CD4-positive, alpha-beta T cell (primary cell): ENCODE data around the gene TRIM44. TPM values are rescaled to one million over a fixed set of nuclear protein-coding genes. Genes with fewer than 3 reads are reported as not detected.
A peak's percentile ranks its signal among the peaks of the same experiment; 100 is the strongest.

Experiments
- ATAC-seq: fragments of 200-7000 bp; cut with Tn5 transposase; one replicate; pipeline ENCODE4 v1.10.0; 2022; ENCODE audit warnings: mild to moderate bottlenecking; ENCODE audit not compliant: poor library complexity
- CTCF ChIA-PET: fragments of 350-600 bp; sonication (Branson Sonifier 250); formaldehyde crosslinking; loops from one replicate; lab custom pipeline; 2021; ENCODE audit warnings: antibody characterized with exemption, inconsistent platforms; lab: Charles Lee
- POLR2A ChIA-PET: fragments of 350-600 bp; sonication (Branson Sonifier 250); formaldehyde crosslinking; loops from one replicate; lab custom pipeline; 2021; ENCODE audit warnings: antibody characterized with exemption, inconsistent platforms; lab: Charles Lee
- DNase-seq, 14 experiments: peaks; one replicate each; pipeline ENCODE4 v3.0.0-alpha.2; 2013 to 2020; ENCODE audit warnings: mixed read lengths in 2 of 14
- H3K27ac ChIP-seq, 2 donors: one replicate each; pipeline versions ENCODE4 v1.5.1 to v1.7.0; 2013; ENCODE audit warnings: low read length in 2 of 2, low read depth in 1 of 2, mild to moderate bottlenecking in 1 of 2
- H3K27me3 ChIP-seq, 2 experiments: 1 replicate in 1 of 2; 2 replicates in 1 of 2; pipeline versions ENCODE4 v1.6.1 to v1.7.0; 2013; ENCODE audit warnings: low read length in 2 of 2, control low read depth in 1 of 2, mild to moderate bottlenecking in 1 of 2, moderate library complexity in 1 of 2; ENCODE audit not compliant: insufficient read depth in 2 of 2, control insufficient read depth in 1 of 2
- H3K36me3 ChIP-seq: one replicate; pipeline ENCODE4 v1.6.1; 2013; ENCODE audit warnings: low read length, control low read depth; ENCODE audit not compliant: insufficient read depth
- H3K4me1 ChIP-seq: one replicate; pipeline ENCODE4 v1.6.1; 2013; ENCODE audit warnings: low read length, control low read depth; ENCODE audit not compliant: insufficient read depth
- H3K4me3 ChIP-seq: one replicate; pipeline ENCODE4 v1.5.1; 2013; ENCODE audit warnings: mild to moderate bottlenecking, low read length, moderate library complexity
- H3K9me3 ChIP-seq, 2 experiments: 1 replicate in 1 of 2; 2 replicates in 1 of 2; pipeline versions ENCODE4 v1.6.1 to v1.7.0; 2013; ENCODE audit warnings: low read length in 2 of 2, mild to moderate bottlenecking in 2 of 2, control low read depth in 1 of 2, moderate library complexity in 1 of 2; ENCODE audit not compliant: control insufficient read depth in 1 of 2, insufficient read depth in 1 of 2
- H3K27ac Mint-ChIP-seq: one replicate; pipeline ENCODE4 v1.8.0; 2020; ENCODE audit warnings: mixed read lengths
- H3K27me3 Mint-ChIP-seq: one replicate; pipeline ENCODE4 v1.8.0; 2021; ENCODE audit warnings: mixed read lengths
- H3K36me3 Mint-ChIP-seq: one replicate; pipeline ENCODE4 v1.8.0; 2021; ENCODE audit warnings: low read depth, mixed read lengths
- H3K4me1 Mint-ChIP-seq: one replicate; pipeline ENCODE4 v1.8.0; 2021; ENCODE audit warnings: low read depth, mixed read lengths
- H3K4me3 Mint-ChIP-seq: one replicate; pipeline ENCODE4 v1.8.0; 2020; ENCODE audit warnings: mild to moderate bottlenecking, mixed read lengths
- H3K9me3 Mint-ChIP-seq: one replicate; pipeline ENCODE4 v1.8.0; 2020; ENCODE audit warnings: mixed read lengths
- intact Hi-C, 2 experiments: fragments of 100-400 bp; cut with DNase I in 1 of 2; cut with micrococcal nuclease in 1 of 2; formaldehyde crosslinking; loops; one replicate each; pipeline versions ENCODE4 v1.15.1 to v1.9.0; 2023 to 2025; cut with DNase I, micrococcal nuclease
- total RNA-seq, 174 experiments: library from RNA in 2 of 174; stranded (reverse) in 2 of 174; gene quantifications; one replicate each; pipeline ENCODE4 v1.2.3 and lab custom pipeline; 2021 to 2026
- TF ChIP-seq, protein P1 (sequence below): fragments of 200-600 bp; IDR thresholded peaks from one replicate; pipeline ENCODE4 v1.8.0; 2022; ENCODE audit warnings: antibody characterized with exemption, mild to moderate bottlenecking

TRIM44 gene
- total RNA-seq, 2 experiments from 2014 or later: 32.1 to 36.7 TPM

DNA sequence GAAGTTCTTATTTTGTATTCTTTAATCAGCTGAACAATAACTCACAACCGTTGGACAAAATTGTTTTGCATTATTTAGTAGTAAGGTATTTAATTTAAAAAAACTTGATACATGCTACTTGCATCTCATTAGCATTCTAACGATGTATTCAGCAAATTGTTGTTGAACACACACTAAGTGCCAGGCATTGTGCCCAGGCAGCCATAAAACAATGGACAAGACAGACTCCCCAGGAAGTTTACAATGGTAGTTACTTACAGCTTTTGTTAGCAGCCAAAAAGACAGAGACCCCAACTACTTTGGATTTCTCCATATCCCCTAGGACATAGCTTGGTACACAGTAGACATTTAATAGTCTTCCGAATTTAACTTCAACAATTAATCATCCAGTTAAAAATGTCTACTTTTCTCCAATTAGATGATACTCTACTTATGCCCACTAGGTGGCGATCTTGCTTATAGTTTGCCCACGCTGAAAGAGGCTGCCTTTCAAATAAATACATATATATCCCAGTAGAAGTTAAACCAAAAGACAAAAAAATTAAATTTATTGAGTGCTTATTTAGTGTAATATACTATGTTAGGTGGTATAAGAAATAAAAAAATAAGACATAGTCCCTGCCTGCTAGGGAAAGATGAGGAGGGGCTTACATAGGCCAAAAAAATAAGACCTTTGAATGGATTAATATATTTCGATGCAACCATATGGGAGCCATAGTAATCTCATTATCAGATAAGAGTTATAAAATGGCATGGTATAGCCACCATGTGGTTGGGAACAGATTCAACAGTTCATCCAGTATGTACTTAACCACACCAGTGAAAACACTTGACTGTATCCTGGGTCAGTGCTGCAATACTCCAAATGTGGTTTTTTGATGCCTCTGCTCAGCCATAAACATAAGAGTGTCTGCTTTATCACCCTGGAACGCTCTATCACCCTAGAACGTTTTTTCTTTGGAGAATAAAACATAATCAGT is 46.4 kb upstream of the TRIM44 start:
- Mint-ChIP-seq H3K27me3 (peaks cover 71% of the 10 kb centered on the region), H3K9me3 (no peaks in the 10 kb centered on the region), H3K36me3 (no peaks in the 10 kb centered on the region), H3K4me3 (peak overlapping the region; percentile 20), H3K4me1 (peaks cover 21% of the 10 kb centered on the region), H3K27ac (no peak overlapping the region)
- DNase-seq: peak in 5 of 14 experiments; percentile 2 to 80 (median 48)
- intact Hi-C loops: loop anchor here (1.0 to 10.0 kb wide), 10 partner anchors 207 to 1126 kb away; no protein-coding TSS in a partner anchor
- peaks cover 0 to 5% of the 10 kb centered on the region in 2 experiments for H3K9me3 ChIP-seq
- H3K36me3 ChIP-seq: no peaks in the 10 kb centered on the region
- TF ChIP-seq, protein P1, sequence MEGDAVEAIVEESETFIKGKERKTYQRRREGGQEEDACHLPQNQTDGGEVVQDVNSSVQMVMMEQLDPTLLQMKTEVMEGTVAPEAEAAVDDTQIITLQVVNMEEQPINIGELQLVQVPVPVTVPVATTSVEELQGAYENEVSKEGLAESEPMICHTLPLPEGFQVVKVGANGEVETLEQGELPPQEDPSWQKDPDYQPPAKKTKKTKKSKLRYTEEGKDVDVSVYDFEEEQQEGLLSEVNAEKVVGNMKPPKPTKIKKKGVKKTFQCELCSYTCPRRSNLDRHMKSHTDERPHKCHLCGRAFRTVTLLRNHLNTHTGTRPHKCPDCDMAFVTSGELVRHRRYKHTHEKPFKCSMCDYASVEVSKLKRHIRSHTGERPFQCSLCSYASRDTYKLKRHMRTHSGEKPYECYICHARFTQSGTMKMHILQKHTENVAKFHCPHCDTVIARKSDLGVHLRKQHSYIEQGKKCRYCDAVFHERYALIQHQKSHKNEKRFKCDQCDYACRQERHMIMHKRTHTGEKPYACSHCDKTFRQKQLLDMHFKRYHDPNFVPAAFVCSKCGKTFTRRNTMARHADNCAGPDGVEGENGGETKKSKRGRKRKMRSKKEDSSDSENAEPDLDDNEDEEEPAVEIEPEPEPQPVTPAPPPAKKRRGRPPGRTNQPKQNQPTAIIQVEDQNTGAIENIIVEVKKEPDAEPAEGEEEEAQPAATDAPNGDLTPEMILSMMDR: peak; percentile 90
- peak; percentile 41 for ATAC-seq
- CTCF ChIA-PET: interaction anchor here (0.7 to 1.3 kb wide), 4 partner anchors 18 to 652 kb away, joined by 3 to 6 read pairs (median 3); no protein-coding TSS in a partner anchor
- POLR2A ChIA-PET: no interaction called here
- H3K4me1 ChIP-seq: peaks cover 19% of the 10 kb centered on the region
- H3K27ac ChIP-seq: no peak overlapping the region
- H3K4me3 ChIP-seq: no peak overlapping the region
- peaks cover 28 to 68% of the 10 kb centered on the region in 2 experiments for H3K27me3 ChIP-seq

DNA sequence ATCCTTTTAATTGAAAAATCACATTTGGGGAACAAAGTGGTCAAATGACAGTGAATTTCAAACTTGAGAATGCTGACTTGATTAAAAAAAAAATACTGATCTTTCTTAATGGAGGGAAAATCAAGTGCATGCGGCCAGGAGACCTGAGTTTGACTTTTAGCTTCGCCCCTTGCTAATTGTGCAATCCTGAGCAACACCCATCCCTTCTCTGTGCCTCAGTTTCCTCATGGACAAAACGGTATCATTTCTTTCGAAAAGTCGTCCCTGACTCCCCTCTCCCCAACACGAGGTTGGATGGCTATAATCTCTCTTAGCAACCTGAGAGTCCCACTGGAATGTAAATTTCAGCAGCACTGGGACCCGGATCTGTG is 45.3 kb upstream of the TRIM44 start:
- ATAC-seq (no peak), DNase-seq (no peak)
- peaks cover 19% of the 10 kb centered on the region for H3K4me1 ChIP-seq
- H3K4me3 ChIP-seq: no peak overlapping the region
- no peak overlapping the region for H3K27ac Mint-ChIP-seq
- no peaks in the 10 kb centered on the region for H3K36me3 ChIP-seq
- peaks cover 31 to 73% of the 10 kb centered on the region in 2 experiments for H3K27me3 ChIP-seq
- H3K4me3 Mint-ChIP-seq: peak overlapping the region; percentile 80
- intact Hi-C loops: loop anchor here (2.0 to 10.0 kb wide), 6 partner anchors 206 to 1125 kb away; no protein-coding TSS in a partner anchor
- no peak overlapping the region for H3K27ac ChIP-seq
- ChIA-PET POLR2A (no interaction called here), CTCF (no interaction called here)
- TF ChIP-seq, protein P1: no peak
- H3K27me3 Mint-ChIP-seq: peaks cover 73% of the 10 kb centered on the region
- H3K9me3 Mint-ChIP-seq: no peaks in the 10 kb centered on the region
- peaks cover 0 to 5% of the 10 kb centered on the region in 2 experiments for H3K9me3 ChIP-seq
- no peaks in the 10 kb centered on the region for H3K36me3 Mint-ChIP-seq
- H3K4me1 Mint-ChIP-seq: peaks cover 22% of the 10 kb centered on the region

DNA sequence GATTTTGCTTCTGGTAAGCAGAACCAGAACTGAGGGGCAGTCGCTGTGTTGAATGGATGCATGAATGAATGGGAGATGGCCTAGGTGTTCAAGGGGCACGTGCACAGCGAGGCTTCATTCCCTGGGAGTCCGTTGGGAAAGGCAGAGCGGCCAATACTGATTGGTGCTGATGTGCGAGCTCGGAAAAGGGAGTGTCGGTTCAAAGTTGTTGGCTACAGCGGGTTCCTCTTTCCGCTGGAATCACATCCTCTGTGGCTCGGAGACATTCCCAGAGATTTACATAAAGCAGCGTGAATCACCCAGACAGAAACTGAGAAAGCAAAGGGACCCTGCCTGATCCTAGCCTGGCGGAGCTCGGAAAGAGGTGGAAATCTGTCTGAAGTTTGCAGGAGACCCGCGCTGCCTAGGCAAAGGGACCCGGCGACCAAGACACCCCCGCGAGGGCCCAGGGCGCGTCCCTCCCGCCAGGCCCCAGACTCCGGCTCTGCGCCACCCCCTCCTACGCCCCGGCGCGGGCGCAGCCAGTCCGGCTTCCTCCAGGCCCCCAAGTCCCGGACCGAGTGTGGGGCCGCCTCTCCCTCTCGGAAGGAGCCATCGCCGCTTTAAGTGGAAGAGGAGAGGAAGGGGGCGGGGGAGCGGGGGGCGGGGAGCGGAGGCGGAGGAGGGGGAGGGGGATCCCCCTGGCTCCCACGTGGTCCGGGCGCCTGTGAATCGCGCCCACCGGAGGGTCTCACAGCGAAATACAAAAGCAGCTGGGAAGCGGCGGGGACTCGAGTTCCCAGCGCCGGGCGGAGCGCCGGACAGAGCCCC is 44.7 kb upstream of the TRIM44 start, which contains the start of gene FJX1:
Gene FJX1 (plus strand): TSS at position 774 of the 810 bp plus-strand sequence. CDS start 177 bp downstream, outside the sequence.
- H3K4me3 ChIP-seq: peak within 1 kb of the TSS; percentile 12
- H3K27me3 Mint-ChIP-seq: peaks cover 73% of the 10 kb centered on the region

More for the DNA sequence above, 44.7 kb upstream of the TRIM44 start, which contains the start of gene FJX1:
- Histone ChIP-seq H3K27ac (no peak within 1 kb of the TSS), H3K36me3 (no peaks in the 10 kb centered on the region), H3K27me3 (peaks cover 33 to 71% of the 10 kb centered on the region in 2 experiments), H3K9me3 (peaks cover 0 to 5% of the 10 kb centered on the region in 2 experiments), H3K4me1 (peaks cover 19% of the 10 kb centered on the region)
- TF ChIP-seq, protein P1: no peak
- H3K4me1 Mint-ChIP-seq: peaks cover 22% of the 10 kb centered on the region
- peak within 1 kb of the TSS; percentile 80 for H3K4me3 Mint-ChIP-seq
- no peak for ATAC-seq
- no peaks in the 10 kb centered on the region for H3K36me3 Mint-ChIP-seq
- intact Hi-C loops: loop anchor here (2.0 to 10.0 kb wide), 6 partner anchors 205 to 1124 kb away; no protein-coding TSS in a partner anchor
- POLR2A ChIA-PET: no interaction called here
- H3K27ac Mint-ChIP-seq: no peak within 1 kb of the TSS
- CTCF ChIA-PET: no interaction called here
- H3K9me3 Mint-ChIP-seq: no peaks in the 10 kb centered on the region
- peak in 3 of 14 experiments; percentile 15 to 36 (median 32) for DNase-seq
